IMR-90 (cell line): ENCODE measurements around the gene FBLN1. TPM values are rescaled to one million over a fixed set of nuclear protein-coding genes. Genes with fewer than 3 reads are reported as not detected.

ENCODE experiments used
- ATAC-seq: fragments of 200-7000 bp; cut with Tn5 transposase; 2 replicates; pipeline ENCODE4 v1.9.1; 2020; ENCODE audit warnings: low read depth, mild to moderate bottlenecking, moderate library complexity
- BruUV-seq: library from RNA; stranded (reverse); fragments of 400-500 nt; replicated peaks from 2 replicates; lab custom pipeline; 2021; lab: Mats Ljungman, UMichigan
- CTCF ChIA-PET: fragments of 300-600 bp; formaldehyde crosslinking; extraction: SDS; loops from one replicate; lab custom pipeline; 2021; ENCODE audit warnings: antibody characterized with exemption; lab: Yijun Ruan, JAX
- POLR2A ChIA-PET: fragments of 300-600 bp; sonication (Branson Sonifier 250); formaldehyde crosslinking; loops from one replicate; lab custom pipeline; 2022; ENCODE audit warnings: antibody characterized with exemption; ENCODE audit not compliant: unreplicated experiment; lab: Charles Lee
- DNase-seq: peaks from one replicate; pipeline ENCODE4 v3.0.0; 2013
- H2AFZ ChIP-seq: replicated peaks from 2 replicates; pipeline ENCODE3; 2013; ENCODE audit warnings: low read length, mild to moderate bottlenecking; ENCODE audit not compliant: poor library complexity
- H2AK5ac ChIP-seq: 2 replicates; pipeline ENCODE4 v1.6.1; 2013; ENCODE audit warnings: low read depth, low read length, inconsistent platforms
- H2AK9ac ChIP-seq: replicated peaks from 2 replicates; pipeline ENCODE3; 2013; ENCODE audit warnings: mild to moderate bottlenecking, low read depth, low read length, moderate library complexity; ENCODE audit not compliant: poor library complexity
- H2BK120ac ChIP-seq: 2 replicates; pipeline ENCODE4 v1.6.1; 2013; ENCODE audit warnings: low read depth, low read length, inconsistent platforms
- H2BK15ac ChIP-seq: 3 replicates; pipeline ENCODE4 v1.6.1; 2013; ENCODE audit warnings: low read depth, low read length, inconsistent platforms
- H2BK20ac ChIP-seq: 2 replicates; pipeline ENCODE4 v1.6.1; 2013; ENCODE audit warnings: low read depth, mild to moderate bottlenecking, inconsistent platforms, low read length, moderate library complexity
- H2BK5ac ChIP-seq: 2 replicates; pipeline ENCODE4 v1.6.1; 2013; ENCODE audit warnings: mild to moderate bottlenecking, low read depth, low read length, inconsistent platforms; ENCODE audit not compliant: poor library complexity, severe bottlenecking
- H3K14ac ChIP-seq: replicated peaks from 2 replicates; pipeline ENCODE4 v1.6.1; 2013; ENCODE audit warnings: low read depth, low read length, inconsistent platforms
- H3K18ac ChIP-seq: 2 replicates; pipeline ENCODE4 v1.6.1; 2013; ENCODE audit warnings: low read depth, low read length, control low read depth
- H3K23ac ChIP-seq: 2 replicates; pipeline ENCODE4 v1.6.1; 2013; ENCODE audit warnings: low read depth, low read length, inconsistent platforms
- H3K27ac ChIP-seq: 2 replicates; pipeline ENCODE4 v1.5.1; 2013; ENCODE audit warnings: mild to moderate bottlenecking, control low read depth, low read length; ENCODE audit not compliant: insufficient read depth
- H3K27me3 ChIP-seq: 2 replicates; pipeline ENCODE4 v1.6.1; 2013; ENCODE audit warnings: low read length; ENCODE audit not compliant: control insufficient read depth, insufficient read depth
- H3K36me3 ChIP-seq: 2 replicates; pipeline ENCODE4 v1.6.1; 2013; ENCODE audit warnings: low read length, mixed read lengths; ENCODE audit not compliant: control insufficient read depth, insufficient read depth
- H3K4ac ChIP-seq: 2 replicates; pipeline ENCODE4 v1.6.1; 2013; ENCODE audit warnings: low read depth, low read length, inconsistent platforms
- H3K4me1 ChIP-seq: 2 replicates; pipeline ENCODE4 v1.6.1; 2013; ENCODE audit warnings: low read length, mixed read lengths; ENCODE audit not compliant: control insufficient read depth, insufficient read depth
- H3K4me2 ChIP-seq: 2 replicates; pipeline ENCODE4 v1.6.1; 2013; ENCODE audit warnings: low read depth, mild to moderate bottlenecking, control low read depth, low read length, moderate library complexity
- H3K4me3 ChIP-seq: 2 replicates; pipeline ENCODE4 v1.5.1; 2013; ENCODE audit warnings: low read depth, mild to moderate bottlenecking, control low read depth, low read length, moderate library complexity; ENCODE audit not compliant: insufficient read depth
- H3K56ac ChIP-seq: 2 replicates; pipeline ENCODE4 v1.6.1; 2013; ENCODE audit warnings: low read length, inconsistent platforms; ENCODE audit not compliant: insufficient read depth; ENCODE audit errors: extremely low read depth
- H3K79me1 ChIP-seq, 2 experiments: 2 replicates each; pipeline ENCODE4 v1.6.1; 2013; ENCODE audit warnings: low read length in 2 of 2, inconsistent platforms in 1 of 2, low read depth in 1 of 2
- H3K9ac ChIP-seq: 2 replicates; pipeline ENCODE4 v1.6.1; 2013; ENCODE audit warnings: low read depth, low read length, control low read depth
- H3K9me1 ChIP-seq: 2 replicates; pipeline ENCODE4 v1.6.1; 2013; ENCODE audit warnings: low read length, inconsistent platforms; ENCODE audit not compliant: insufficient read depth
- H3K9me3 ChIP-seq: 2 replicates; pipeline ENCODE4 v1.6.1; 2013; ENCODE audit warnings: low read length; ENCODE audit not compliant: control insufficient read depth, insufficient read depth
- H4K20me1 ChIP-seq: 2 replicates; pipeline ENCODE4 v1.6.1; 2013; ENCODE audit warnings: low read length, inconsistent platforms; ENCODE audit not compliant: insufficient read depth
- H4K5ac ChIP-seq: 2 replicates; pipeline ENCODE4 v1.6.1; 2013; ENCODE audit warnings: mild to moderate bottlenecking, low read depth, low read length, control low read depth
- H4K8ac ChIP-seq, 2 experiments: 2 replicates each; pipeline ENCODE4 v1.6.1; 2013; ENCODE audit warnings: low read depth in 2 of 2, low read length in 2 of 2, control low read depth in 1 of 2, inconsistent platforms in 1 of 2
- H4K91ac ChIP-seq: 2 replicates; pipeline ENCODE4 v1.6.1; 2013; ENCODE audit warnings: low read depth, low read length, inconsistent platforms; ENCODE audit not compliant: insufficient read depth
- BHLHE40 ChIP-seq: fragments of 150-350 bp; IDR thresholded peaks from 2 replicates; pipeline ENCODE4 v1.6.1; 2016; ENCODE audit warnings: mild to moderate bottlenecking, low read depth, low read length
- WGBS, 2 experiments: methylation state at CpG; one replicate each; pipeline versions ENCODE4 v1.1.5 to v1.1.7; 2013; ENCODE audit warnings: missing lambda C conversion rate in 2 of 2; ENCODE audit not compliant: insufficient read length in 1 of 2; ENCODE audit errors: extremely low coverage in 2 of 2; 5-methylcytosine and 5-hydroxymethylcytosine counted together
- dilution Hi-C: fragments of 300-500 bp; cut with HindIII; formaldehyde crosslinking; loops from one replicate; pipeline ENCODE4 v1.14.3; 2018; ENCODE audit warnings: low sequenced_read_pairs; ENCODE audit not compliant: unreplicated experiment
- in situ Hi-C: fragments of 300-500 bp; cut with MboI; formaldehyde crosslinking; loops from 3 replicates; pipeline ENCODE4 v1.14.3; 2019; ENCODE audit warnings: low sequenced_read_pairs, inconsistent platforms, mixed read lengths
- intact Hi-C: fragments of 100-400 bp; cut with micrococcal nuclease; formaldehyde crosslinking; loops from 2 replicates; pipeline ENCODE4 v1.10.0; 2022
- polyA plus RNA-seq, 3 experiments: library from polyadenylated mRNA; depleted of rRNA; stranded (reverse); fragments of >200 nt; gene quantifications; 2 replicates each; pipeline ENCODE4 v1.2.3, GENCODE V29; 2012; ENCODE audit warnings: low replicate concordance in 1 of 3
- total RNA-seq: library from RNA; depleted of rRNA; stranded (reverse); fragments of >200 nt; gene quantifications from 2 replicates; pipeline ENCODE4 v1.2.3, GENCODE V29; 2012
- TF ChIP-seq, protein P1 (sequence below): fragments of 150-350 bp; IDR thresholded peaks from 2 replicates; pipeline ENCODE4 v1.6.1; 2017; ENCODE audit warnings: mild to moderate bottlenecking, antibody characterized with exemption, low read length, low read depth

FBLN1 gene
- total and polyA plus RNA-seq, 2 of the 4 experiments (the other 2 are of a cell fraction), result 11.3 to 87.9 TPM

DNA sequence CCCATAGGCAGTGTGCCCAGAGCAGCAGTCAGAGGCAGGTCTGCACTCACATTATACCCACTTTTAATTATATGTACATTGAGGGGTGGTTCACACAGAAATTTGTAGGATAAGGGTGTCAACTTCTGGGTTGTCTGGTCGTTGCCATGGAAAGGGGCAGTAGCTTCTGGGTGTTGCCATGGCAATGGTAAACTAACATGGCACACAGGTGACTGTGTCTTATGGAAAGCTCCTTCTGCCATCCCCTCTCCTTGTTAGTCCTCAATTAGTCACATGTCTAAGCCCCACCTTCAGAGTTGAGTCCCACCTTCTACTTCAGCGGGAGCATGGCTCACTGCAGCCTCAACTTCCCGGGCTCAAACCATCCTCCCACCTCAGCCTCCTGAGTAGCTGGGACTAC is 112.7 kb downstream of the FBLN1 start:
- TF ChIP-seq, protein P1, sequence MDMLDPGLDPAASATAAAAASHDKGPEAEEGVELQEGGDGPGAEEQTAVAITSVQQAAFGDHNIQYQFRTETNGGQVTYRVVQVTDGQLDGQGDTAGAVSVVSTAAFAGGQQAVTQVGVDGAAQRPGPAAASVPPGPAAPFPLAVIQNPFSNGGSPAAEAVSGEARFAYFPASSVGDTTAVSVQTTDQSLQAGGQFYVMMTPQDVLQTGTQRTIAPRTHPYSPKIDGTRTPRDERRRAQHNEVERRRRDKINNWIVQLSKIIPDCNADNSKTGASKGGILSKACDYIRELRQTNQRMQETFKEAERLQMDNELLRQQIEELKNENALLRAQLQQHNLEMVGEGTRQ, result no peak
- TF ChIP-seq BHLHE40, result no peak
- no peak overlapping the region for H4K5ac ChIP-seq
- H4K20me1 ChIP-seq, result no peaks in the 10 kb centered on the region
- no peak overlapping the region for H2AK5ac ChIP-seq
- dilution Hi-C loops, result no loop called here
- no peak overlapping the region for H3K18ac ChIP-seq
- no peak overlapping the region for H3K27ac ChIP-seq
- in situ Hi-C loops, result loop anchor here (5.0 kb wide), 1 partner anchor 1977 kb away; no protein-coding TSS in a partner anchor
- no peak overlapping the region for H2AFZ ChIP-seq
- ATAC-seq, result no peak
- H2AK9ac ChIP-seq, result no peak overlapping the region
- H3K9ac ChIP-seq, result no peak overlapping the region
- no peak overlapping the region for H2BK120ac ChIP-seq
- no peak overlapping the region for H4K91ac ChIP-seq
- H3K4ac ChIP-seq, result no peak overlapping the region
- no peak for DNase-seq
- no peak overlapping the region for H4K8ac ChIP-seq
- no peak overlapping the region for H2BK15ac ChIP-seq
- no peak overlapping the region for H3K14ac ChIP-seq
- no peak overlapping the region for H3K23ac ChIP-seq
- peaks cover 4% of the 10 kb centered on the region; the same call in 1 of the 2 replicates for H3K4me1 ChIP-seq
- no peak overlapping the region for H2BK5ac ChIP-seq
- H3K9me1 ChIP-seq, result 0 out of 2 replicates have a peak, but pooled peaks cover 9% of the 10 kb centered on the region
- no peak overlapping the region for H3K56ac ChIP-seq
- WGBS, 2 experiments, result no CpG with 5 or more reads among the region's 3 CpGs
- POLR2A ChIA-PET, result no interaction called here
- no peak overlapping the region for H3K4me3 ChIP-seq
- no peaks in the 10 kb centered on the region for H3K27me3 ChIP-seq
- BruUV-seq, result no TSS peak
- CTCF ChIA-PET, result no interaction called here
- no peaks in the 10 kb centered on the region for H3K9me3 ChIP-seq
- H3K36me3 ChIP-seq, result no peaks in the 10 kb centered on the region
- H2BK20ac ChIP-seq, result no peak overlapping the region
- H3K4me2 ChIP-seq, result no peak overlapping the region
- H3K79me1 ChIP-seq, result no peaks in the 10 kb centered on the region
- intact Hi-C loops, result no loop called here
